ENCODE measurements around the gene TMPRSS3. TPM values are rescaled to one million over a fixed set of nuclear protein-coding genes. Genes with fewer than 3 reads are reported as not detected.
"Not testable (repeated sequence)": the region's sequence is repeated elsewhere in the genome, so short reads cannot be mapped to it uniquely, and the experiment has no call there.

The TMPRSS3 gene
- total and polyA plus RNA-seq, 2 donors: not detected

DNA sequence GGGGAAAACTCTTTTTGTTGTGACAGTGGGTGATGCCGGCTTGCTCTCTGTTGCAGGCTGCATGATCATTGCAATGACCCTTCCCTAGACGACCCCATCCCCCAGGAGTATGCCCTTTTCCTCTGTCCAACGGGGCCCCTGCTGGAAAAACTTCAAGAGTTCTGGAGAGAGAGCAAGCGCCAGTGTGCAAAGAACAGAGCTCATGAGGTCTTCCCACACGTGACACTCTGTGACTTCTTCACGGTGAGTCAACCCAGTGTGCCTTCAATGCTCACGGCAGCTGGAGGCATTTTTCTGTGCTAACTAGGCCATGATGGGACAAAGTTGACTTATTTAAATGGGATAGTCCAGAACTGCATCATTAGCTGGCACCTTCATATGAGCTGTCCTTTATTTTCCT, 13.5 kb upstream of the TMPRSS3 start:
- H3K27ac ChIP-seq (ENCODE audit: low read depth): no peak overlapping the region
- no peaks in the 10 kb centered on the region for H3K36me3 ChIP-seq (ENCODE audit: insufficient read depth)
- 73% methylated on average over 7 of the region's 7 CpGs for WGBS
- H3K4me1 ChIP-seq (ENCODE audit: insufficient read depth): no peaks in the 10 kb centered on the region
- H3K4me3 ChIP-seq (ENCODE audit: low read depth, low read length): no peak overlapping the region
- DNase-seq (ENCODE audit: extremely low spot score): no peak

DNA sequence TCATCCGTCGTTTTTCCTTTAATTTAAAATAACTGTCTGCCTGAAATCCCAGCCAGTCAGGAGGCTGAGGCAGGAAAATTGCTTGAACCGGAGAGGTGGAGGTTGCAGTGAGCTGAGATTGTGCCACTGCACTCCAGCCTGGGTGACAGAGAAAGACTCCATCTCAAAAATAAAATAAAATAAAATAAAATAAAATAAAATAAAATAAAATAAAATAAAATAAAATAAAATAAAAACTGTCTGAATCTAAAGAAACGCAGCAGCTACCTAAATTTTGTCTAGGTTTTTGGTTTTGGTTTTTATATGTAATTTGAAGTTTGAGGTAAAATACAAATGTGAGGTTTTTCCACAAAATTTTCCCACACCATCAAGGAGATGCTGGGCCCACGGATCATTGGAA, 12.9 kb upstream of the TMPRSS3 start:
- not testable (repeated sequence) for H3K4me1 ChIP-seq (ENCODE audit: insufficient read depth); H3K4me3 ChIP-seq (ENCODE audit: low read depth, low read length); H3K36me3 ChIP-seq (ENCODE audit: insufficient read depth); H3K27ac ChIP-seq (ENCODE audit: low read depth); DNase-seq (ENCODE audit: extremely low spot score)
- 75% methylated on average over 5 of the region's 5 CpGs for WGBS

- H3K4me1 ChIP-seq (ENCODE audit: insufficient read depth): no peaks in the 10 kb centered on the region
- H3K36me3 ChIP-seq (ENCODE audit: insufficient read depth): no peaks in the 10 kb centered on the region
- H3K27ac ChIP-seq (ENCODE audit: low read depth): no peak overlapping the region
- WGBS: 61% methylated on average over 5 of the region's 5 CpGs
- no peak overlapping the region for H3K4me3 ChIP-seq (ENCODE audit: low read depth, low read length)
- DNase-seq (ENCODE audit: extremely low spot score): no peak
These were observed 11.6 kb upstream of the TMPRSS3 start for GRCh38 chr21:42407476-42407875.

DNA sequence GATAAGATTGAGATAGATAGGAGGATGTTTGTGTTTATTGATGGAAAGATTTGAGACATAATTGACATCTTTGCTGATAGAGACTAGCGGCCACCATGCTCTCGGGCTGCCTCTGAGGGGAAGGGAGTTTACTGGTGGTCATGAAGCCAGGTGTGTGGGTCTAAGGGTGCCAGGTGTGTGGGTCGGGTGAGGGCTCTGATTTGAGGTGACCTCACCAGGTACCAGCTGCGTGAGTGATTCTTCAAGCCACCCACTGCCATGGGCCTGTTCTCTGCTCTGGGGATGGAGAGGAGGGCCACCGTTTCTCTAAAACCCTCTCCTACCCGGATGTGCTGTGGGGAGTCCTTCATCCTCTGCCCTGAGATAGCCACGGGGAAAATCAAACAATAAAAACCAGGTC, 11.0 kb upstream of the TMPRSS3 start:
- 79% methylated on average over 7 of the region's 7 CpGs for WGBS
- DNase-seq (ENCODE audit: extremely low spot score): no peak
- Histone ChIP-seq H3K4me1 (ENCODE audit: insufficient read depth) (no peaks in the 10 kb centered on the region), H3K36me3 (ENCODE audit: insufficient read depth) (no peaks in the 10 kb centered on the region), H3K4me3 (ENCODE audit: low read depth, low read length) (no peak overlapping the region), H3K27ac (ENCODE audit: low read depth) (no peak overlapping the region)

- WGBS: 74% methylated on average over 10 of the region's 10 CpGs
- no peaks in the 10 kb centered on the region for H3K4me1 ChIP-seq (ENCODE audit: insufficient read depth)
- no peak for DNase-seq (ENCODE audit: extremely low spot score)
- no peaks in the 10 kb centered on the region for H3K36me3 ChIP-seq (ENCODE audit: insufficient read depth)
- H3K27ac ChIP-seq (ENCODE audit: low read depth): no peak overlapping the region
- H3K4me3 ChIP-seq (ENCODE audit: low read depth, low read length): peak overlapping the region; percentile 8
These were observed 10.4 kb upstream of the TMPRSS3 start for GRCh38 chr21:42406201-42406621.

GRCh38 chr21:42405064-42406013, 9.5 kb upstream of the TMPRSS3 start:
- 86% methylated on average over 23 of the region's 23 CpGs for WGBS
- H3K4me1 ChIP-seq (ENCODE audit: insufficient read depth): no peaks in the 10 kb centered on the region
- H3K36me3 ChIP-seq (ENCODE audit: insufficient read depth): no peaks in the 10 kb centered on the region
- H3K4me3 ChIP-seq (ENCODE audit: low read depth, low read length): peak overlapping the region; percentile 8
- DNase-seq (ENCODE audit: extremely low spot score): no peak
- H3K27ac ChIP-seq (ENCODE audit: low read depth): no peak overlapping the region

- H3K27ac ChIP-seq (ENCODE audit: low read depth): no peak overlapping the region
- no peak overlapping the region for H3K4me3 ChIP-seq (ENCODE audit: low read depth, low read length)
- no peaks in the 10 kb centered on the region for H3K36me3 ChIP-seq (ENCODE audit: insufficient read depth)
- no peak for DNase-seq (ENCODE audit: extremely low spot score)
- WGBS: 80% methylated on average over 10 of the region's 10 CpGs
- H3K4me1 ChIP-seq (ENCODE audit: insufficient read depth): no peaks in the 10 kb centered on the region
These were observed 8.7 kb upstream of the TMPRSS3 start for GRCh38 chr21:42404539-42404938.

DNA sequence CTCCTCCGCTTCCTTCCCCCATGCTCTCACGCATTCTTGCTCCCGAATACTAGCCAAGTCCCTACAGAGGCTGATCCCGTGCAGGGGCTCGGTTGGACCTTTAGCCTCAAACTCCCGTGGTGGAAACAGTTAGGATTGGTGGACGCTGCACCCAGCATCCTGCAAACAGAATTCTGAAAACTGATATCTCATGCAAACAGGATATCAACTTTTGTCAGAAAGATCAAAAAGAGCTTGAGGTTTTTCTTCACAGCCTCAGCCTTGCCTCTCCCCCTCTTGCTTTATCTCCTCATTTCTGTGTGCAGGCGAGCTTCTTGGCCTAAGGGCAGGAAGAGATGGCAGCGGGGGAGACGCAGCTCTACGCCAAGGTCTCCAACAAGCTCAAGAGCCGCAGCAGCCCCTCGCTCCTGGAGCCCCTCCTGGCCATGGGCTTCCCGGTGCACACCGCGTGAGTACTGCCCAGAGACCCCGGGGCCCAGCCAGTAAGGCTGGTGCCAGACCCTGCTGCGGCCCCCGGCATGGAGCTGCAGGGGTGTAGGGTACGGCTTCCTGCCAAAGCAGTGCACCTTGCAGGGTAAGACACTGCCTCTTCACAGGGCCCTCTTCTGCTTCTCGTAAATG, 7.9 kb upstream of the TMPRSS3 start, which contains the start of gene UBASH3A:
UBASH3A (plus strand) TSS at position 292 of the 621 bp plus-strand sequence; CDS start at position 336, 44 bp downstream.
- Histone ChIP-seq H3K27ac (ENCODE audit: low read depth) (no peak within 1 kb of the TSS), H3K4me1 (ENCODE audit: insufficient read depth) (no peaks in the 10 kb centered on the region), H3K36me3 (ENCODE audit: insufficient read depth) (no peaks in the 10 kb centered on the region), H3K4me3 (ENCODE audit: low read depth, low read length) (no peak within 1 kb of the TSS)
- 68% methylated on average over 21 of the region's 21 CpGs for WGBS
- no peak for DNase-seq (ENCODE audit: extremely low spot score)

GRCh38 chr21:42401820-42402251, 6.0 kb upstream of the TMPRSS3 start:
- no peak overlapping the region for H3K27ac ChIP-seq (ENCODE audit: low read depth)
- no peak for DNase-seq (ENCODE audit: extremely low spot score)
- 83% methylated on average over 2 of the region's 2 CpGs for WGBS

DNA sequence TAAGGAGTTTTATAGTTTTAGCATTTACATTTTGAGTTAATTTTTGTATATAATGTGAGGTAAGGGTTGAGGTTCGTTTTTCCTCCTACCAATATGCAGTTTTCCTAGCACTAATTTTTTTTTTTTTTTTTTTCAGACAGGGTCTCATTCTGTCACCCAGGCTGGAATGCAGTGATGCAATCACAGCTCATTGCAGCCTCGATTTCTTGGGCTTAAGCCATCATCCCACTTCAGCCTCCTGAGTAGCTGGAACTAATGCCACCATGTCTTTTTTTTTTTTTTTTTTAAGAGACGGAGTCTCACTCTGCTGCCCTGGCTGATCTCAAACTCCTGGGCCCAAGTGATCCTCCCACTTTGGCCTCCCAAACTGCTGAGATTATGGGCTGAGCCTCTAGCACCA, 5.3 kb upstream of the TMPRSS3 start:
- Histone ChIP-seq H3K36me3 (ENCODE audit: insufficient read depth) (no peaks in the 10 kb centered on the region), H3K4me3 (ENCODE audit: low read depth, low read length) (no peak overlapping the region), H3K27ac (ENCODE audit: low read depth) (no peak overlapping the region), H3K4me1 (ENCODE audit: insufficient read depth) (no peaks in the 10 kb centered on the region)
- DNase-seq (ENCODE audit: extremely low spot score): no peak
- 61% methylated on average over 3 of the region's 3 CpGs for WGBS

More at GRCh38 chr21:42401820-42402251, 6.0 kb upstream of the TMPRSS3 start:
- no peaks in the 10 kb centered on the region for H3K36me3 ChIP-seq (ENCODE audit: insufficient read depth)
- H3K4me1 ChIP-seq (ENCODE audit: insufficient read depth): no peaks in the 10 kb centered on the region
- H3K4me3 ChIP-seq (ENCODE audit: low read depth, low read length): no peak overlapping the region

- no peak overlapping the region for H3K27ac ChIP-seq (ENCODE audit: low read depth)
- no peak for DNase-seq (ENCODE audit: extremely low spot score)
- H3K4me1 ChIP-seq (ENCODE audit: insufficient read depth): no peaks in the 10 kb centered on the region
- H3K4me3 ChIP-seq (ENCODE audit: low read depth, low read length): no peak overlapping the region
- WGBS: 77% methylated on average over 4 of the region's 4 CpGs
- no peaks in the 10 kb centered on the region for H3K36me3 ChIP-seq (ENCODE audit: insufficient read depth)
These were observed 4.7 kb upstream of the TMPRSS3 start for GRCh38 chr21:42400525-42400924.

- DNase-seq (ENCODE audit: extremely low spot score): no peak
- WGBS: 68% methylated on average over 12 of the region's 12 CpGs
- Histone ChIP-seq H3K4me3 (ENCODE audit: low read depth, low read length) (no peak overlapping the region), H3K4me1 (ENCODE audit: insufficient read depth) (no peaks in the 10 kb centered on the region), H3K27ac (ENCODE audit: low read depth) (no peak overlapping the region), H3K36me3 (ENCODE audit: insufficient read depth) (no peaks in the 10 kb centered on the region)
These were observed 2.7 kb upstream of the TMPRSS3 start for GRCh38 chr21:42398436-42399028.

- H3K4me3 ChIP-seq (ENCODE audit: low read depth, low read length): no peak overlapping the region
- no peaks in the 10 kb centered on the region for H3K4me1 ChIP-seq (ENCODE audit: insufficient read depth)
- no peak overlapping the region for H3K27ac ChIP-seq (ENCODE audit: low read depth)
- no peaks in the 10 kb centered on the region for H3K36me3 ChIP-seq (ENCODE audit: insufficient read depth)
- no peak for DNase-seq (ENCODE audit: extremely low spot score)
- 85% methylated on average over 14 of the region's 14 CpGs for WGBS
These were observed 2.0 kb upstream of the TMPRSS3 start for GRCh38 chr21:42397746-42398394.

All from urinary bladder (tissue), 4 donors.